ENCODE data around the gene HSPA6.
"Not testable (repeated sequence)": the region's sequence is repeated elsewhere in the genome, so short reads cannot be mapped to it uniquely, and the experiment has no call there.

Gene HSPA6

GRCh38 chr1:161523817-161524741 is at the start of gene HSPA6:
HSPA6 (plus strand) TSS chr1:161524540; CDS start chr1:161524659, 119 bp downstream.
- H3K4me3 ChIP-seq (ENCODE audit: low read depth, low read length) = peak within 1 kb of the TSS; percentile 58
- peak; percentile 82 for DNase-seq (ENCODE audit: low read depth, low spot score)
- in situ Hi-C loops (cut with HindIII; ENCODE audit: low sequenced_read_pairs) = not testable (repeated sequence)

DNA sequence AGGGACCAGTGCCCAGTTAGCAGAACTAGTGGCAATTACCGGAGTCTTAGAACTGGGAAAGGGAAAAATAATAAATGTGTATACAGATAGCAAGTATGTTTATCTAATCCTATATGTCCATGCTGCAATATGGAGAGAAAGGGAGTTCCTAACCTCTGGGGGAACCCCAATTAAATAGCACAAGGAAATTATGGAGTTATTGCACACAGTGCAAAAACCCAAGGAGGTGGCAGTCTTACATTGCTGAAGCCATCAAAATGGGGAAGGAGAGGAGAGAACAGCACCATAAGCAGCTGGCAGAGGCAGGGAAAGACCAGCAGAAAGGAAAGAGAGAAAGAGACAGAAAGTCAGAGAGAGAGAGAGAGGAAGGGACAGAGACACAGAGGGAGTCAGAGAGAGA is 46.6 kb upstream of the HSPA6 start:
- in situ Hi-C loops (cut with HindIII; ENCODE audit: low sequenced_read_pairs); H3K4me3 ChIP-seq (ENCODE audit: low read depth, low read length); DNase-seq (ENCODE audit: low read depth, low spot score): not testable (repeated sequence)

- in situ Hi-C loops (cut with HindIII; ENCODE audit: low sequenced_read_pairs) = no loop called here
- no peak overlapping the region for H3K4me3 ChIP-seq (ENCODE audit: low read depth, low read length)
- no peak for DNase-seq (ENCODE audit: low read depth, low spot score)
- TF ChIP-seq, protein P1, sequence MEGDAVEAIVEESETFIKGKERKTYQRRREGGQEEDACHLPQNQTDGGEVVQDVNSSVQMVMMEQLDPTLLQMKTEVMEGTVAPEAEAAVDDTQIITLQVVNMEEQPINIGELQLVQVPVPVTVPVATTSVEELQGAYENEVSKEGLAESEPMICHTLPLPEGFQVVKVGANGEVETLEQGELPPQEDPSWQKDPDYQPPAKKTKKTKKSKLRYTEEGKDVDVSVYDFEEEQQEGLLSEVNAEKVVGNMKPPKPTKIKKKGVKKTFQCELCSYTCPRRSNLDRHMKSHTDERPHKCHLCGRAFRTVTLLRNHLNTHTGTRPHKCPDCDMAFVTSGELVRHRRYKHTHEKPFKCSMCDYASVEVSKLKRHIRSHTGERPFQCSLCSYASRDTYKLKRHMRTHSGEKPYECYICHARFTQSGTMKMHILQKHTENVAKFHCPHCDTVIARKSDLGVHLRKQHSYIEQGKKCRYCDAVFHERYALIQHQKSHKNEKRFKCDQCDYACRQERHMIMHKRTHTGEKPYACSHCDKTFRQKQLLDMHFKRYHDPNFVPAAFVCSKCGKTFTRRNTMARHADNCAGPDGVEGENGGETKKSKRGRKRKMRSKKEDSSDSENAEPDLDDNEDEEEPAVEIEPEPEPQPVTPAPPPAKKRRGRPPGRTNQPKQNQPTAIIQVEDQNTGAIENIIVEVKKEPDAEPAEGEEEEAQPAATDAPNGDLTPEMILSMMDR (IDR thresholded peaks at IDR 0.05; ENCODE audit: low read depth, low read length) = no peak
These were observed 45.4 kb upstream of the HSPA6 start for GRCh38 chr1:161478985-161479384.

DNA sequence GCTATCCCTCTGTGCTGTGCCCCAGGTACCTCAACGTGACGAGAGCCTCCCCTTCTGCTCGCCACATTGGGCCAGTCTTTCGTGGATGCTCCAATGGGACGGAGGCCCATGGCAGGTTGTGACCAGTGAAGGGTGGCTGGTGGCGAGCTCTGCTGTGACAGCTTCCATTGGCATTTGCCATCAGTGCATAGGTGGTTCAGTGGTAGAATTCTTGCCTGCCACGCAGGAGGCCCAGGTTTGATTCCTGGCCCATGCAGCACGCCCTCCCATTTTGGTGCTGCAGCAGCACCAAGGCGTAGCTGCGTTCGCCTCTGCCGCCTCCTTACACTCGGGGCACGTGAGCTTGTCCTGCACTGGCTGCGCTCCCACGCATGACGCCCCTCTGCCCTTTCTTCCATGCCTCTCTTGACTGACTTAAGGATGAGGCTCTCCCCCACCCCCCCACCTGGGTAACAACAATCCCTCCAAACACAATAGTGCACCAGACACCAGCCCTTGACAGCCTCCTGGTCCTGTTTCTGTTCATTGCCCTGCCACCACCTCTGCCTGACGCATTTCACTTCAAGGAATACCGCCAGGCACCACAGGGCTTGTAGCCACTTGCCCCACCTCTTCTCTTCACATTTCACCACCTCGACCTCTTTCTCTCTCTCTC is 43.8 kb upstream of the HSPA6 start:
- in situ Hi-C loops (cut with HindIII; ENCODE audit: low sequenced_read_pairs) = no loop called here
- TF ChIP-seq, protein P1 (IDR thresholded peaks at IDR 0.05; ENCODE audit: low read depth, low read length) = no peak
- no peak for DNase-seq (ENCODE audit: low read depth, low spot score)
- H3K4me3 ChIP-seq (ENCODE audit: low read depth, low read length) = no peak overlapping the region

- TF ChIP-seq, protein P1 (IDR thresholded peaks at IDR 0.05; ENCODE audit: low read depth, low read length) = no peak
- in situ Hi-C loops (cut with HindIII; ENCODE audit: low sequenced_read_pairs) = no loop called here
- no peak overlapping the region for H3K4me3 ChIP-seq (ENCODE audit: low read depth, low read length)
- DNase-seq (ENCODE audit: low read depth, low spot score) = no peak
These were observed 42.5 kb upstream of the HSPA6 start for GRCh38 chr1:161481624-161482392.

GRCh38 chr1:161482610-161483009 is 41.7 kb upstream of the HSPA6 start:
- in situ Hi-C loops (cut with HindIII; ENCODE audit: low sequenced_read_pairs) = no loop called here
- TF ChIP-seq, protein P1 (IDR thresholded peaks at IDR 0.05; ENCODE audit: low read depth, low read length) = no peak
- H3K4me3 ChIP-seq (ENCODE audit: low read depth, low read length) = no peak overlapping the region
- no peak for DNase-seq (ENCODE audit: low read depth, low spot score)

GRCh38 chr1:161483361-161483760 is 41.0 kb upstream of the HSPA6 start:
- no peak overlapping the region for H3K4me3 ChIP-seq (ENCODE audit: low read depth, low read length)
- in situ Hi-C loops (cut with HindIII; ENCODE audit: low sequenced_read_pairs) = no loop called here
- no peak for DNase-seq (ENCODE audit: low read depth, low spot score)
- TF ChIP-seq, protein P1 (IDR thresholded peaks at IDR 0.05; ENCODE audit: low read depth, low read length) = no peak

All from astrocyte of the spinal cord (primary cell).